ENCODE results near the gene ADAMTSL1. TPM values are rescaled to one million over a fixed set of nuclear protein-coding genes. Genes with fewer than 3 reads are reported as not detected.

The ADAMTSL1 gene
- total and polyA plus RNA-seq, 2 donors (not counting 3 experiments of a cell fraction or from before 2014, with no cell fraction given) = 15.0 to 18.4 TPM

DNA sequence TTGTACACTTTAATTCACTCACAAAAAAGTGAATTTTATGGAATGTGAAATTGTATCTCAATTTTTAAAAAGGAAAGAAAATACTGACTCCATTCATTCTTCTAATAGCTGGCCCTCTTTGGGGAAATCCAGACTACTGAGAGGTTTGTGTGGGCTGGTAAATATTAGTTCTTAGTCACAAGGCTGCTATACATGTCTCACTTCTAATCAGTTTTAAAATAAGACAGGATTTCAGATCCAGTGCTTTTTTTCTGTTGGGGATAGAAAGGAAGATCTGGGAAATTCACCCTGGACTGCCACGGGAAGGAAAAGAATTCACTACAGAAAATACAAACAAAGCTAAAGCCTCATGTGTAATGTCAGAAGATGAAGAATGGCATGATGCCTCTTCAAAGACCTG lies 32.7 kb upstream of the ADAMTSL1 start:
- H3K36me3 ChIP-seq (ENCODE audit: control insufficient read depth in 2 of 2, extremely low read depth in 1 of 2, insufficient read depth in 2 of 2, low read length in 2 of 2) = no peaks in the 10 kb centered on the region
- no peak overlapping the region for H3K9ac ChIP-seq (replicated peaks; ENCODE audit: extremely low read depth, insufficient read depth, low read length)
- no peak for TF ChIP-seq EZH2 (IDR thresholded peaks at IDR 0.05; ENCODE audit: borderline replicate concordance, low read depth, low read length, severe bottlenecking)
- no peak for TF ChIP-seq POLR2A (IDR thresholded peaks at IDR 0.05; ENCODE audit: low read depth, low read length)
- TF ChIP-seq GATA2 (IDR thresholded peaks at IDR 0.05; ENCODE audit: insufficient read depth, insufficient read length, low read depth, low read length) = no peak
- TF ChIP-seq, protein P1, sequence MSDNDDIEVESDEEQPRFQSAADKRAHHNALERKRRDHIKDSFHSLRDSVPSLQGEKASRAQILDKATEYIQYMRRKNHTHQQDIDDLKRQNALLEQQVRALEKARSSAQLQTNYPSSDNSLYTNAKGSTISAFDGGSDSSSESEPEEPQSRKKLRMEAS (IDR thresholded peaks at IDR 0.05; ENCODE audit: insufficient read depth, insufficient read length) = no peak
- TF ChIP-seq FOS (IDR thresholded peaks at IDR 0.05; ENCODE audit: borderline replicate concordance, insufficient read depth, low read length) = no peak
- no peak for TF ChIP-seq JUN (IDR thresholded peaks at IDR 0.05; ENCODE audit: borderline replicate concordance, insufficient read depth, insufficient read length, low read depth)
- TF ChIP-seq, protein P2, sequence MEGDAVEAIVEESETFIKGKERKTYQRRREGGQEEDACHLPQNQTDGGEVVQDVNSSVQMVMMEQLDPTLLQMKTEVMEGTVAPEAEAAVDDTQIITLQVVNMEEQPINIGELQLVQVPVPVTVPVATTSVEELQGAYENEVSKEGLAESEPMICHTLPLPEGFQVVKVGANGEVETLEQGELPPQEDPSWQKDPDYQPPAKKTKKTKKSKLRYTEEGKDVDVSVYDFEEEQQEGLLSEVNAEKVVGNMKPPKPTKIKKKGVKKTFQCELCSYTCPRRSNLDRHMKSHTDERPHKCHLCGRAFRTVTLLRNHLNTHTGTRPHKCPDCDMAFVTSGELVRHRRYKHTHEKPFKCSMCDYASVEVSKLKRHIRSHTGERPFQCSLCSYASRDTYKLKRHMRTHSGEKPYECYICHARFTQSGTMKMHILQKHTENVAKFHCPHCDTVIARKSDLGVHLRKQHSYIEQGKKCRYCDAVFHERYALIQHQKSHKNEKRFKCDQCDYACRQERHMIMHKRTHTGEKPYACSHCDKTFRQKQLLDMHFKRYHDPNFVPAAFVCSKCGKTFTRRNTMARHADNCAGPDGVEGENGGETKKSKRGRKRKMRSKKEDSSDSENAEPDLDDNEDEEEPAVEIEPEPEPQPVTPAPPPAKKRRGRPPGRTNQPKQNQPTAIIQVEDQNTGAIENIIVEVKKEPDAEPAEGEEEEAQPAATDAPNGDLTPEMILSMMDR (IDR thresholded peaks at IDR 0.05; ENCODE audit: extremely low read depth in 1 of 2, insufficient read depth in 1 of 2, low read depth in 1 of 2, low read length in 2 of 2) = no peak
- no peak for TF ChIP-seq MYC (IDR thresholded peaks at IDR 0.05; ENCODE audit: low read depth, low read length)
- no peak for TF ChIP-seq POLR2AphosphoS5 (IDR thresholded peaks at IDR 0.05; ENCODE audit: insufficient read depth, low read depth, low read length)
- H3K9me3 ChIP-seq (replicated peaks; ENCODE audit: control insufficient read depth, insufficient read depth, low read length) = no peaks in the 10 kb centered on the region
- no TSS peak for BruUV-seq (replicated peaks)
- H3K27me3 ChIP-seq (ENCODE audit: control insufficient read depth in 2 of 2, insufficient read depth in 2 of 2, low read length in 2 of 2) = no peaks in the 10 kb centered on the region
- peaks cover 36% of the 10 kb centered on the region for H3K4me1 ChIP-seq (ENCODE audit: control insufficient read depth, extremely low read depth, insufficient read depth, low read length)
- dilution Hi-C loops (cut with MboI; ENCODE audit: extremely low pct_ligation_motif_present, low sequenced_read_pairs) (loop anchor here (25.0 kb wide), 1 partner anchor 179 kb away; no protein-coding TSS in a partner anchor), intact Hi-C loops (cut with micrococcal nuclease) (loop anchor here (5.0 kb wide), 2 partner anchors 106 to 629 kb away; no protein-coding TSS in a partner anchor)
- DNase-seq (ENCODE audit: low read depth, low spot score) = peak; percentile 2
- H2AFZ ChIP-seq (ENCODE audit: low read depth, low read length) = peak overlapping the region; percentile 1
- ChIA-PET CTCF (interaction anchor here (0.6 to 6.3 kb wide), 18 partner anchors 9 to 1016 kb away, joined by 3 to 188 read pairs (median 5); partner anchors contain the start of gene ADAMTSL1), POLR2A (no interaction called here)
- no peaks in the 10 kb centered on the region for H3K79me2 ChIP-seq (ENCODE audit: control insufficient read depth, insufficient read depth, low read length)
- FAIRE-seq = no peak
- no peaks in the 10 kb centered on the region for H3K9me1 ChIP-seq (replicated peaks; ENCODE audit: control insufficient read depth, extremely low read depth, insufficient read depth, low read length)
- H4K20me1 ChIP-seq (replicated peaks; ENCODE audit: control insufficient read depth, extremely low read depth, insufficient read depth, low read length) = no peaks in the 10 kb centered on the region
- H3K27ac ChIP-seq (ENCODE audit: insufficient read depth, low read depth, low read length) = no peak overlapping the region
- no peak overlapping the region for H3K4me2 ChIP-seq (ENCODE audit: insufficient read depth, low read length)
- no peak overlapping the region for H3K4me3 ChIP-seq (replicated peaks in 1 of 3; ENCODE audit: insufficient read depth in 1 of 3, low read depth in 1 of 3, low read length in 3 of 3)
